Tibial nerve (tissue), 3 donors: ENCODE results near the gene CYBRD1.

Experiments
- POLR2A ChIP-seq, 2 donors: fragments of 450-650 bp; IDR thresholded peaks; one replicate each; pipeline ENCODE4 v1.6.1; 2017; ENCODE audit warnings: antibody characterized with exemption in 2 of 2, mild to moderate bottlenecking in 2 of 2, moderate library complexity in 2 of 2
- TF ChIP-seq, protein P1 (sequence below), 5 experiments: fragments of 200-600 bp in 3 of 5; fragments of 450-650 bp in 2 of 5; sonication (generic) in 3 of 5; IDR thresholded peaks; one replicate each; pipeline ENCODE4 v1.5.1; 2016 to 2019; ENCODE audit warnings: antibody characterized with exemption in 5 of 5, mild to moderate bottlenecking in 3 of 5, moderate library complexity in 2 of 5

DNA sequence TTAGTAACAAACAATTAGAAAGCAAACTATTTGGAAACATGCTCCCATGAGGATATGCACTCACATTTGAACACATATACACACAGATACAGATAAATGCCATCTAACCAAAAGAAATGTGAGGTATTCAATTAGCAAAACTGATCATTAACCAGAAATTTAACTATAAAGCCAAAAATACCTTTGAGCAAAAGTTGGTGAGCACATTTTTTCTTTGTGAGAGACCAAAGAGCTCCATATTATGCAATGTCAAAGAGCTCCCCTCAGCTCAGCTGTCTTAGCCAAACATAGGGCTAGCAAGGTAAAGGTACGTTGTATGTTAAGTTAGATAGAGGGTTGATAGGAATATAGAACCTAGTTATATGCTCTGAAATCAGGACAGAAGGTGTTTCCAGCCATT is 43.8 kb downstream of the CYBRD1 start:
- TF ChIP-seq, protein P1, sequence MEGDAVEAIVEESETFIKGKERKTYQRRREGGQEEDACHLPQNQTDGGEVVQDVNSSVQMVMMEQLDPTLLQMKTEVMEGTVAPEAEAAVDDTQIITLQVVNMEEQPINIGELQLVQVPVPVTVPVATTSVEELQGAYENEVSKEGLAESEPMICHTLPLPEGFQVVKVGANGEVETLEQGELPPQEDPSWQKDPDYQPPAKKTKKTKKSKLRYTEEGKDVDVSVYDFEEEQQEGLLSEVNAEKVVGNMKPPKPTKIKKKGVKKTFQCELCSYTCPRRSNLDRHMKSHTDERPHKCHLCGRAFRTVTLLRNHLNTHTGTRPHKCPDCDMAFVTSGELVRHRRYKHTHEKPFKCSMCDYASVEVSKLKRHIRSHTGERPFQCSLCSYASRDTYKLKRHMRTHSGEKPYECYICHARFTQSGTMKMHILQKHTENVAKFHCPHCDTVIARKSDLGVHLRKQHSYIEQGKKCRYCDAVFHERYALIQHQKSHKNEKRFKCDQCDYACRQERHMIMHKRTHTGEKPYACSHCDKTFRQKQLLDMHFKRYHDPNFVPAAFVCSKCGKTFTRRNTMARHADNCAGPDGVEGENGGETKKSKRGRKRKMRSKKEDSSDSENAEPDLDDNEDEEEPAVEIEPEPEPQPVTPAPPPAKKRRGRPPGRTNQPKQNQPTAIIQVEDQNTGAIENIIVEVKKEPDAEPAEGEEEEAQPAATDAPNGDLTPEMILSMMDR (IDR thresholded peaks at IDR 0.05) = no peak
- no peak for TF ChIP-seq POLR2A (IDR thresholded peaks at IDR 0.05)
